GM12874 (cell line): ENCODE measurements around the gene USP37.
A peak's percentile ranks its signal among the peaks of the same experiment; 100 is the strongest.

Experiments
- CTCF ChIP-seq: IDR thresholded peaks from 2 replicates; pipeline ENCODE4 v1.5.1; 2011; ENCODE audit warnings: low read depth, mild to moderate bottlenecking, control low read depth, low read length, moderate library complexity; ENCODE audit not compliant: insufficient read depth

The USP37 gene

GRCh38 chr2:218516614-218517013 is 51.5 kb downstream of the USP37 start:
- TF ChIP-seq CTCF: peak; percentile 42; the same call in 1 of the 2 replicates

GRCh38 chr2:218513676-218514075 is 54.5 kb downstream of the USP37 start:
- no peak for TF ChIP-seq CTCF

GRCh38 chr2:218508299-218508698 is 59.9 kb downstream of the USP37 start:
- TF ChIP-seq CTCF: no peak

DNA sequence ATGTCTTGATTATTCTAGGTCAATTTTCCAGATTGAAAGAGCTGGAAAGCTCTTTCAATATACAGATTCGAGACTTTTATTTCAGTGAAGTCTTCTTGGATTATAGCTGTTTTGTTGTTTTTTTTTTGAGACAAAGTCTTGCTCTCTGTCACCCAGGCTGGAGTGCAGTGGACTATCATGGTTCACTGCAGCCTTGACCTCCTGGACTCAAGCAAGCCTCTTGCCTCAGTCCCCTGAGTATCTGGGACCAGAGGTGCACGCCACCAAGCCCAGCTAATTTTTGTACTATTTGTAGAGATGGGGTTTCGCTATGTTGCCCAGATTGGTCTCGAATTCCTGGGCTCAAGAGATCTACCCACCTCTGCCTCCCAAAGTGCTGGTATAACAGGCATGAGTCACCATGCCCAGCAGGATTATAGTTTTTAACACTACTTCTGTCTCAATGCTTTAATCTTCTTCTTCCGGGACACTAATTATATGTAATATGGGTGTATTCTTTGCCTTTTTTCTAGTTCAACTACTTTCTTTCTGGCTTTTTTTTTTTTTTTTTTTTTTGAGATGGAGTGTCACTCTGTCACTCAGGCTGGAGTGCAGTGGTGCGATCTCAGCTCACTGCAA is 62.3 kb downstream of the USP37 start:
- TF ChIP-seq CTCF: no peak

DNA sequence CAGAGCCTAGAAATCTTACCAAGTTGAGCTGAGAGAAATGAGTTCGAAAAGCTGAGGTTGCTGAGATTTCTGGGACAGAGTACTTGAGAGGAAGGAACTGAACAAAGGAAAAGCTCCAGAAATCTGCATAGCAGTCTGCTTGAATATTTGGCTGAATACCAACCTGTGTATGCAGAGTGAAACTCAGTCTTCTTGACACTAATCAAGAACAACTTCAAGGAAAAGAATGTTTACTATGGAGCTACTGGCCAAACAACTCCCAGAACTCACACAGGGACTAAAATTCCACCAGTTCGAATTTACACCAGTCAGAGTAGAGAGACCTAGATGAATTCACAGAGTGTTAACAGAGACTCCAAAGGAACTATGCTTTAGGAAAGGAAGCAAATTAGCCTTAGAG is 66.5 kb downstream of the USP37 start:
- TF ChIP-seq CTCF: no peak

DNA sequence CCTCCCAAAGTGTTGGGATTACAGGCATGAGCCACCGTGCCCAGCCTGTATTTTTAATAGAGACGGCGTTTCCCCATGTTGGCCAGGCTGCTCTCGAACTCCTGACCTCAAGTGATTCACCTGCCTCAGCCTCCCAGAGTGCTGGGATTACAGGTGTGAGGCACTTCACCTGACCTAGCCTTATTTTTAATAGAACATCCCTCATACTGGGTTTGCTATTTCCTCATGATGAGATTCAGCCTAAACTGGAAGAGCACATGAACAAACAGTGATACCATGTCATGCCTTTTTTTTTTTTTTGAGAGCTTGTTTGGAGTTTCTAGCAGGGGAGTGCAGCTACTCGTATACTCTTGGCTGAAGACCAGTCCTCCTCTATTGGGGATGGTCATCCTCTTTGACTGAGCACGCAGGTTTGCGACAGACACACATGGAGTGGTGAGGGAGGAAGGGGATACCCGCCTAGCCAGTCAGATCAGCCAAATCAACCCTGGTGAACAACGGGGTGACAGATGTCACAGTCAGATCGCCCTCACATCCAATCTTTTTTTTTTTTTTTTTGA is 67.6 kb downstream of the USP37 start:
- no peak for TF ChIP-seq CTCF

DNA sequence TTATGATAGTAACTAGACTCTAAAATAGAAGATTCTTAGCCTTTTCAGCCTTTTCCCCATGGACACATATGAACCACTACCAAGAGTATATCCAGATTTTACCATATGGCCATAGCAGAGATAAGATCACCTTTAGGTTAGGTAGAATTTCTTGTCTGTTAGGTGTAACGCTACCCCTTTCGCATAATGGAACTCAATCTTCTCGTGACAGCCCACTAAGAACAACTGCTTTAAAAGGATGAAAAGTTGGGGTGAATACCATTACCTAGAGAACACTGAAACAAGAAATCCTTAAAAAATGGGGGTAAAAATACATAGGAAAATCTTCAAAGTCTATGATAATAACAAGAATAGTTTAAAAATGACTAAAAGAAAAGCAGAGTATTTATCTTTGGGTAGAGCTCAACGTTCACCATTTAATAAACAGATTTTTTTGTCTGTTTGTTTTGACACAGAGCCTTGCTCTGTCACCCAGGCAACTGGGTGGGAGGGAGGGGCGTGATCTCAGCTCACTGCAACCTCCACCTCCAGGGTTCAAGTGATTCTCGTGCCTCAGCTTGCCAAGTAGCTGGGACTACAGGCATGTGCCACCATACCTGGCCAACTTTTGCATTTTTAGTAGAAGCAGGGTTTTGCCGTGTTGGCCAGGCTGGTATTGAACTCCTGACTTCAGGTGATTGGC is 82.0 kb downstream of the USP37 start:
- no peak for TF ChIP-seq CTCF
